Ovary (tissue), 3 donors: ENCODE data around the gene FBXL22.

ENCODE experiments used
- CTCF ChIP-seq, 3 donors: fragments of 450-650 bp in 2 of 3; fragments of 200-600 bp in 1 of 3; IDR thresholded peaks; one replicate each; pipeline versions ENCODE4 v1.5.1 to v1.8.0; 2016 to 2022; ENCODE audit warnings: antibody characterized with exemption in 3 of 3, mild to moderate bottlenecking in 1 of 3
- EP300 ChIP-seq: sonication (generic); formaldehyde crosslinking; IDR thresholded peaks from one replicate; pipeline ENCODE4 v1.6.1; 2017; ENCODE audit warnings: antibody characterized with exemption
- POLR2A ChIP-seq: fragments of 450-650 bp; IDR thresholded peaks from one replicate; pipeline ENCODE4 v1.6.1; 2017; ENCODE audit warnings: antibody characterized with exemption, mild to moderate bottlenecking, moderate library complexity
- donor health status: DM: no; HTN: no; CAD: no.

- no peak for TF ChIP-seq POLR2A
- no peak for TF ChIP-seq CTCF (IDR thresholded peaks at IDR 0.05)
- TF ChIP-seq EP300: no peak
Measured at GRCh38 chr15:63601026-63601703, 4.0 kb downstream of the FBXL22 start.
